Left forelimb (tissue), 1 donor: ENCODE results near the gene HS3ST3A1.
"Not testable (repeated sequence)": the region's sequence is repeated elsewhere in the genome, so short reads cannot be mapped to it uniquely, and the experiment has no call there.

Experiments
- DNase-seq: peaks from one replicate; pipeline ENCODE4 v3.0.0-alpha.2; 2018; ENCODE audit warnings: low spot score

Gene HS3ST3A1

GRCh38 chr17:13538841-13539411 is 62.8 kb downstream of the HS3ST3A1 start:
- no peak for DNase-seq

DNA sequence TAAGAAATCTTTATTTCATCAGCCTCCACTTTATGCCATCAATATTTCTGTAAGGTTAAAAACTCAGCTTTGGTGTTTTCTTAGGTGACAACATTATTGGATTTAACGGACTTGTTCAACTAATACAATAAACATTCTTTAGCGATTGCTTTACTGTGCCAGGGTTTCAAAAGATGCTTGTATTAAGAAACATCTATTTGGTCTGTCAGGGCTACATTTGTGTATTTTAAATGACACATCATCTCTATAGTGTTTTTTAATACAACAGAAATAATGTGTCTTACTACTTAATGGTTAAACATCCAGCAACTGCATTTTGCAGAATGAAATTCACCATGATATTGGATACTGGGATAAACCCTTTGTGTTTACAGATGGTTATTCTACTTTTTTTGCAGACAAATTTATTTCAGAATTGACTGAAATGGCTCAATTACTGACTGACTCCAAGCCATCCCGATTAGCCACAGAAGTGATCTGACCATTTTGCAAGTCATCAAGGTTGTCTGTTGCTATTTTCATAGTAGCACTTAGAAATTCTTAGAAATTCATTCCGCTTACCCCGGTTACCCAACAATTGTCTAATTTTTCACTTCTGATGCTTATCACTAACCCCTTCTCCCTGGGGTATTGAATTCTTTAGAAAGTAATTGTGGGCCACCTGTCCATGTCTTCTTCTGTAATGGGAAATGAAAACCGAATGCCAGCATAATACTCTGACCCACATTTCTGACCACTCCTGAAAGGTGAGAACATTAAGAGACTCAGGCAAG is 63.7 kb downstream of the HS3ST3A1 start:
- DNase-seq = no peak

GRCh38 chr17:13537167-13537731 is 64.5 kb downstream of the HS3ST3A1 start:
- DNase-seq = no peak

DNA sequence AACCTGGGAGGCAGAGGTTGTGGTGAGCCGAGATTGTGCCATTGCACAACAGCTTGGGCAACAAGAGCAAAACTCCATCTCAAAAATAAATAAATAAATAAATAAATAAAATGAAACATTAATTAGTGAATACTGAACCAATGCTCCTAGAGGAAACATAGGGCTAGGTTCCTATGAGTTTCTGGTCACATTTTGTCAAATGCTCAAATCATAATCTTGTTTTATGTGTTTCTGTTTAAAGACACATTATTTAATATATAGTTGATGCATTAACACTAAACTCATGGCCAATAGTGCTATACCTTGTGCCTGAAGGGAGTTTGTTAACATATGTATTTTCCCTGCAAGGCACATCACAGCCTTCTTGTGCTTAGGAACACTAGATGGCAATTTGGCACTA is 66.8 kb downstream of the HS3ST3A1 start:
- DNase-seq = no peak

GRCh38 chr17:13531721-13532120 is 70.0 kb downstream of the HS3ST3A1 start:
- DNase-seq = no peak

- DNase-seq = no peak
These were observed 75.9 kb downstream of the HS3ST3A1 start for GRCh38 chr17:13525876-13526275.

- DNase-seq = no peak
These were observed 78.6 kb downstream of the HS3ST3A1 start for GRCh38 chr17:13523164-13523563.

DNA sequence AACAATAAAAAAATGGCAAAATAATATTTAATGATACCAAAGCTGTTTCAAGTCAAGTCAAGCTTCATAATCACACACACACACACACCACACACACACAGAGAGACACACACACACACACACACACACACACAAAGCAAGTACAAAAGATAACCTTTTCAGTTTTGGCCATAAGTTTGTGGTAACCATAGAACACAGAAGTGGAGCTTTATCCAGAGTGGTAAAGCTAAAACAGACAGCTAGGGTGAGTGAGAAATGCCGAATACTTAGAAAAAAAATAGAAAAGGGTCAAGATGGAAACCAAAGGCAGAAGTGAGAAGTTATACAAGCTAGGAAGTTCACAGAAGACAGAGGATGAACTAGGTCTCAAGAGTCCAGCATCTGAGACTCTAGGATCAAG is 79.0 kb downstream of the HS3ST3A1 start:
- no peak for DNase-seq

GRCh38 chr17:13521784-13522183 is 79.9 kb downstream of the HS3ST3A1 start:
- no peak for DNase-seq

DNA sequence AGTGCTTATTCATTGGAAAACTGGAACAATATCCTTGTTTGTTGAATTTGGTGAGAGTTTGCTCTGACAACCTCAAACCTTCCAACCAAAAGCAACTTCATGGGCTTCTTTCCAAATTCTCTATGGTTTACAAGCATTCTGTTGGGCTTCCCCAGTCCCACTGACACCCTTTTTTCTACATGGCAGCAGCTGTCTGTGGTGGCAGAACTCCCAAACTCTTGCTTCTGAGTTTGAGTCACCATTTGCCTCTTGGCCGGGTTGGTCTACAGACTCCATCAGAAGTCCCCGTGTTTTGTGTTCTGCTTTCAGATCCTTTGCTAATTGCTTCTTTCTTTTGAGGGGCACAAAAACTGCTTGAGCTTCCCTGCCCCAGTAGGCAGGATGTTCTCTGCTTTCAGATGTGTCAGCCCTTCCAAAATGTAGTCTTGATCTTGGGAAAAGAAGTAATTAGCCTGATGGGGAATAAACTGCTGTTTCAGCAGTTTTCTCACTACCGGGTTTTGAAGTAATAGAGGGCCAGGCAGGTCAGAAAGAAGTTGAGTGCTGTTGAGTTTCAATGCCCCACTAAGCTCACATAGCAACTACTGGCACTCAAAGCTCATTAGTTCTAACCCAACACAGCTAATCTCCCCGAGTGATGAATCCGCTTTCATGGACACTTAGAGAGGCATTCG is 80.7 kb downstream of the HS3ST3A1 start:
- no peak for DNase-seq

DNA sequence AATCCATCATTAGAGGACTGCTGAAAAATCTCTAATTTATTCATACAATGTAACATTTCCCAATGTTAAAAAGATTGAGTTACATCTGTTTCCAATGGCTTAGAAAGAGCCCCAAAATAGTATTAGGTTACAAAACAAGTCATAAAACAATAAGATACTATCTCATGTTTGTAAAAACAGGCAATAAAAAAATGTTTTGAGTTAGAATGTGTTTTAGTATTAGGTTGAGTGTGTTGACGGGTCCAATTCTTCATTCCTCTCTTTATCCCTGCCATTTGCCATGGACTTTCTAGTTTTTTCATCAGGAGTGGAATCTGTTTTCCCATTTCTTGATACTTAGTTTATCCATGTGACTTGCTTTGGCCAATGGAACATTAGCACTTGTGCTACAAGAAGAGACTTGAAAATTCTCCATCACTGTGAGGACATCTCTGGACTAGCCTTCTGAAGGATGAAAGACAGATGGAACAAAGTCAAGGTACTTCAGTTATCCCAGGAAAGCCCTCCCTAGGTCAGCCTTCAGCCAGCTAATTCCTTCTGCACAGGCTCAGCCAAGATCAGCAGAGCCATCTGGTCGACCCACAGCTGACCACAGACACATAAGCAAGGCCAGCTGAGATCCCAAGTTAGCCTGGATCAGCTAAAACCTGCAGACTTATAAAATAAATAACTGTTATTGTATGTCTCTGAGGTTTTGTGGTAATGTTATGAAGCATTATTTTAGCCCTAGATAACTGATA is 83.3 kb downstream of the HS3ST3A1 start:
- no peak for DNase-seq

DNA sequence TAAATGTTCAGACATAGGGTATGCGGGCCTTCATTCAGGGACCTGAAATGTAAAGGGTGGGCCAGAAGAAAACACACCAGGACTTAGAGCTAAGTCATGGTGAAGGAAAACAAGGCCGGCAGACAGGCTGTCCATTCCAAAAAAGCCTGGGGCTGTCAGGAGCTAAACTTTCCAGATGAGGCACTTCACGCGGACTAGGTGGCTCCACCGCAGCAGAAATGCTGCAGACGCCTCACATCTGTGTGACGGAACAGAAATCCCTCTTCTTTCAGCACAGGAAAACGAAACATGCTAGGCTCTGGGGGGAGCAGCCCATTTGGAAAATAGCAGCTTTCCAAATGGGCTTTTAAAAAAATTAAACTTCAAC is 88.7 kb downstream of the HS3ST3A1 start:
- no peak for DNase-seq

DNA sequence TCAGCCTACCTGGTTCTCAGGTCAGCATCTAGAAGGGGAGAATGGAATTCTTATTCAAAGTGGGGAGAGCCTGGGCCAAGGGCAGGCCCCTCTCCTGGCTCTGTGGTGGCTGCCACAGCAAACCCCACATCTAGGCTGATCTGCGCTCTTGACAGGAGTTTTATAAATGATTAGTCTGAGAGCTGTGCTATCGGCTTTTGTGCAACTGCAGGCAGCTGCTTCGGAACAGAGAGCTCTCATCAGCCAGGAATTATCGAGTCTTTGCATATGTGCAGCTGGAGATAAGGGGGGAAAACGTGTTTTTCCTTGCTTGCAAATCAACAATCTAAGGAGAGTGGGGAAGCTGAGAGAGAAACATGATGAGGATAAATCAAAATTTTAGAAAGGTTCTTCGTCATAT is 91.7 kb downstream of the HS3ST3A1 start:
- DNase-seq = no peak

DNA sequence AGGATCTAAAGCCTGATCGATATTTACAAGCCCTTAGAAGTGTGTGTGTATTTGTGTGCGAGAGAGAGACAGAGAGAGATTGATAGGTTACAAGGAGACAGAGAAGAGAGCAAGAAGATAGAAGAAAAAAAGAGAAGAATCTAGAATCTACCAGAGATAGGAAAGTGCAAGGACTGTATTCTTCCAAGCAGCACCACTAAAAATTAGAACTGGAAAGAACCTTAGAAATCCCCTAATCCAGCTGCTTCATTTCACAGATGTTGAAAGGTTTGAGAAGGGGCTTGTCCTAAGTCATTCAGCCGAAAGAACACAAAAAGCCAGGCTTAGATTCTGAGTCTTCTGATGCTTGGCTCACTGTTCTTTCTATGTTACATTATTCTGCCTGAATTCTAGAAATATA is 92.2 kb downstream of the HS3ST3A1 start:
- no peak for DNase-seq

GRCh38 chr17:13508896-13509295 is 92.8 kb downstream of the HS3ST3A1 start:
- no peak for DNase-seq

- no peak for DNase-seq
These were observed 98.2 kb downstream of the HS3ST3A1 start for GRCh38 chr17:13503526-13503925.

- DNase-seq = no peak
These were observed 99.5 kb downstream of the HS3ST3A1 start for GRCh38 chr17:13502263-13502662.

DNA sequence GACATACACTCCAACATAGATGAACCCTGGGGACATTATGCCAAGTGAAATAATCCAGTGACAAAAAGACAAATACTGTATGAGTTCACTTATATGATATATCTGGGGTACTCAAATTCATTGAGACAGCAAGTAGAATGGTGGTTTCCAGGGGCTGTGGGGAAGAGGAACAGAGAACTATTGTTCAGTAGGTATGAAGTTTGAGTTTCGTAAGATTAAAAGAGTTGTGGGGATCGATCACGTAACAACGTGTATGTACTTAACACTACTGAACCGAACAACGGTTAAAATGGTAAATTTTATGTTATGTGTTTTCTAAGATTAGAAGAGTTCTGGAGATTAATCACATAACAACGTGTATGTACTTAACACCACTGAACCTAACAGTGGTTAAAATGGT is 100.8 kb downstream of the HS3ST3A1 start:
- no peak for DNase-seq

DNA sequence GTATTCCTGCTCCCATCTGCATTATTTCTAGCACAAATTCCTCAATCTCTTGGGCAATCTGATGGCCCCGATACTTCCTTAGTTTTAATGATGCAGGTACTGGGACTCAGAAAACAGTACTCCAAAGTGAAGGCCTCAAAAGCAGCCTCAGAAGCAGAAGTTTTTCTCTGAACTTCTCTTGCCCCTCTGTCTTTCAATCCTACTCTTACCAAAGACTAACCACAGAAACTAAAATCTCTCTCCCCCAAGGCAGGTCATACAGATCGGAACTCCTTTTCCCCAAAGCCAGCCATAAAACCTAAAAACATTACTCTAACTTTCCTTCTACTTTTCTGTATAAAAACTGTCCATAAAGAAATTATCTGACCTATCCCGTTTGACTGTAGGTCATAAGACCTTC is 103.5 kb downstream of the HS3ST3A1 start:
- DNase-seq = no peak

GRCh38 chr17:13496553-13497056 is 105.1 kb downstream of the HS3ST3A1 start:
- DNase-seq = not testable (repeated sequence)

DNA sequence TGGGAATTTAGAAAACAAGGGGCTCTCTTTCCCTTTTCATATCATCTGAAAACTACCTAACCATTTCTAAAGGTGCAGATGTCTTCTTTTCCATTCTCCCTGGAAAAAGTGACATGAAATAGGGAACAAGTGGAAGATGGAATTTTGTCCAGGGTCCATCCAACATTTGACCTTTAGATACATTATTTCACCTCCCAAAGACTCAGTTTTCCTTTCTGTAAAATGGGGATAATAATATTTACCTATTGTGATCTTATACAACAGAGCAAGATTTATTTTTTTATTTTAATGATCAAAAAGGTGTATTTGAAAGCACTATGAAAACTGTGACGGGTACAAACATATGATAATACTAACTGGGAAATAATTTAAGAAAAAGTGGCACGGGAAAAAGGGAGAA is 106.3 kb downstream of the HS3ST3A1 start:
- no peak for DNase-seq

- no peak for DNase-seq
These were observed 109.0 kb downstream of the HS3ST3A1 start for GRCh38 chr17:13492737-13493122.
